Keratinocyte (primary cell): ENCODE results near the gene SIX3. TPM values are rescaled to one million over a fixed set of nuclear protein-coding genes. Genes with fewer than 3 reads are reported as not detected.

ENCODE experiments used
- DNase-seq: peaks from one replicate; pipeline ENCODE4 v3.0.0-alpha.2; 2011; ENCODE audit warnings: low read depth, missing footprints, low spot score
- FAIRE-seq: peaks from 2 replicates; lab custom pipeline; 2011; peaks lifted over from hg19 to GRCh38; lab: Jason Lieb, UNC
- H2AFZ ChIP-seq: 2 replicates; pipeline ENCODE4 v1.6.0; 2012; ENCODE audit warnings: low read length, control low read depth, inconsistent platforms; ENCODE audit not compliant: control insufficient read depth
- H3K27ac ChIP-seq: 2 replicates; pipeline ENCODE4 v1.5.1; 2011; ENCODE audit warnings: low read length; ENCODE audit not compliant: control insufficient read depth, insufficient read depth
- H3K27me3 ChIP-seq: 3 replicates; pipeline ENCODE4 v1.6.0; 2011; ENCODE audit warnings: low read length; ENCODE audit not compliant: control insufficient read depth, insufficient read depth; ENCODE audit errors: extremely low read depth
- H3K36me3 ChIP-seq, 2 experiments: 2 replicates in 1 of 2; 3 replicates in 1 of 2; pipeline ENCODE4 v1.5.1; 2011; ENCODE audit warnings: low read length in 2 of 2, mild to moderate bottlenecking in 1 of 2; ENCODE audit not compliant: control insufficient read depth in 2 of 2, insufficient read depth in 2 of 2; ENCODE audit errors: extremely low read depth in 1 of 2
- H3K4me1 ChIP-seq: 3 replicates; pipeline ENCODE4 v1.5.1; 2011; ENCODE audit warnings: low read length; ENCODE audit not compliant: control insufficient read depth, insufficient read depth; ENCODE audit errors: extremely low read depth
- H3K4me2 ChIP-seq: 3 replicates; pipeline ENCODE4 v1.6.0; 2011; ENCODE audit warnings: low read depth, low read length; ENCODE audit not compliant: control insufficient read depth, insufficient read depth; ENCODE audit errors: extremely low read depth
- H3K4me3 ChIP-seq, 3 experiments: fragments of 200-600 bp in 1 of 3; sonication (generic) in 1 of 3; 2 replicates in 2 of 3; 3 replicates in 1 of 3; pipeline ENCODE4 v1.5.1; 2011 to 2016; ENCODE audit warnings: low read length in 3 of 3, mild to moderate bottlenecking in 3 of 3, control low read depth in 2 of 3, inconsistent platforms in 1 of 3, low read depth in 1 of 3, mixed read lengths in 1 of 3, mixed run types in 1 of 3, moderate library complexity in 1 of 3; ENCODE audit not compliant: control insufficient read depth in 2 of 3, insufficient read depth in 2 of 3; ENCODE audit errors: extremely low read depth in 1 of 3
- H3K79me2 ChIP-seq: 2 replicates; pipeline ENCODE4 v1.6.0; 2012; ENCODE audit warnings: low read length; ENCODE audit not compliant: control insufficient read depth, insufficient read depth
- H3K9ac ChIP-seq: 3 replicates; pipeline ENCODE4 v1.6.0; 2011; ENCODE audit warnings: low read length; ENCODE audit not compliant: control insufficient read depth, insufficient read depth; ENCODE audit errors: extremely low read depth
- H3K9me1 ChIP-seq: 3 replicates; pipeline ENCODE4 v1.6.0; 2011; ENCODE audit warnings: low read length; ENCODE audit not compliant: control insufficient read depth, insufficient read depth; ENCODE audit errors: extremely low read depth
- H3K9me3 ChIP-seq: 2 replicates; pipeline ENCODE4 v1.5.1; 2012; ENCODE audit warnings: low read depth, low read length; ENCODE audit not compliant: control insufficient read depth
- H4K20me1 ChIP-seq: 3 replicates; pipeline ENCODE4 v1.6.0; 2011; ENCODE audit warnings: low read length; ENCODE audit not compliant: control insufficient read depth, insufficient read depth; ENCODE audit errors: extremely low read depth
- EZH2 ChIP-seq: IDR thresholded peaks from one replicate; pipeline ENCODE4 v1.6.1; 2012; ENCODE audit warnings: inconsistent platforms, mild to moderate bottlenecking, low read length, moderate library complexity
- dilution Hi-C: fragments of 300-500 bp; cut with MboI; formaldehyde crosslinking; loops from one replicate; pipeline ENCODE4 v1.7.0; 2020; ENCODE audit warnings: low sequenced_read_pairs; ENCODE audit not compliant: extremely low pct_ligation_motif_present
- polyA plus RNA-seq, 5 experiments: library from polyadenylated mRNA; depleted of rRNA in 3 of 5; stranded (reverse) in 3 of 5; stranded (forward) in 1 of 5; unstranded in 1 of 5; fragments of >200 nt; gene quantifications; 1 replicate in 1 of 5; 2 replicates in 3 of 5; 3 replicates in 1 of 5; pipeline versions ENCODE4 v1.2.1 to v1.2.3, GENCODE V29; 2011 to 2012; ENCODE audit warnings: missing spikeins in 2 of 5, low read depth in 1 of 5, low replicate concordance in 1 of 5
- TF ChIP-seq, protein P1 (sequence below), 3 experiments: IDR thresholded peaks in 1 of 3; conservative IDR thresholded peaks in 1 of 3; optimal IDR thresholded peaks in 1 of 3; 2 replicates in 2 of 3; 3 replicates in 1 of 3; pipeline versions ENCODE3 to v1.5.1; 2011; ENCODE audit warnings: low read length in 3 of 3, mild to moderate bottlenecking in 3 of 3, moderate library complexity in 2 of 3, control low read depth in 1 of 3, inconsistent platforms in 1 of 3; ENCODE audit not compliant: insufficient read depth in 2 of 3; ENCODE audit errors: extremely low read depth in 1 of 3

Gene SIX3
- polyA plus RNA-seq, 1 donor (not counting 4 experiments of a cell fraction or from before 2014, with no cell fraction given): not detected

- DNase-seq: no peak
- H3K36me3 ChIP-seq: no peaks in the 10 kb centered on the region
- no peak overlapping the region for H3K4me3 ChIP-seq
- no peaks in the 10 kb centered on the region for H3K9me1 ChIP-seq
- H3K27ac ChIP-seq: no peak overlapping the region
- no peak for TF ChIP-seq EZH2
- TF ChIP-seq, protein P1, sequence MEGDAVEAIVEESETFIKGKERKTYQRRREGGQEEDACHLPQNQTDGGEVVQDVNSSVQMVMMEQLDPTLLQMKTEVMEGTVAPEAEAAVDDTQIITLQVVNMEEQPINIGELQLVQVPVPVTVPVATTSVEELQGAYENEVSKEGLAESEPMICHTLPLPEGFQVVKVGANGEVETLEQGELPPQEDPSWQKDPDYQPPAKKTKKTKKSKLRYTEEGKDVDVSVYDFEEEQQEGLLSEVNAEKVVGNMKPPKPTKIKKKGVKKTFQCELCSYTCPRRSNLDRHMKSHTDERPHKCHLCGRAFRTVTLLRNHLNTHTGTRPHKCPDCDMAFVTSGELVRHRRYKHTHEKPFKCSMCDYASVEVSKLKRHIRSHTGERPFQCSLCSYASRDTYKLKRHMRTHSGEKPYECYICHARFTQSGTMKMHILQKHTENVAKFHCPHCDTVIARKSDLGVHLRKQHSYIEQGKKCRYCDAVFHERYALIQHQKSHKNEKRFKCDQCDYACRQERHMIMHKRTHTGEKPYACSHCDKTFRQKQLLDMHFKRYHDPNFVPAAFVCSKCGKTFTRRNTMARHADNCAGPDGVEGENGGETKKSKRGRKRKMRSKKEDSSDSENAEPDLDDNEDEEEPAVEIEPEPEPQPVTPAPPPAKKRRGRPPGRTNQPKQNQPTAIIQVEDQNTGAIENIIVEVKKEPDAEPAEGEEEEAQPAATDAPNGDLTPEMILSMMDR (optimal IDR thresholded peaks at IDR 0.05 in 1 of 3, IDR thresholded peaks at IDR 0.05 in 1 of 3, conservative IDR thresholded peaks at IDR 0.05 in 1 of 3; ENCODE audit: extremely low read depth in 1 of 3, insufficient read depth in 2 of 3, low read length in 3 of 3): no peak
- H3K79me2 ChIP-seq: no peaks in the 10 kb centered on the region
- FAIRE-seq: no peak
- peaks cover 6% of the 10 kb centered on the region for H3K4me1 ChIP-seq
- no peak overlapping the region for H3K9ac ChIP-seq
- no peaks in the 10 kb centered on the region for H3K9me3 ChIP-seq
- H2AFZ ChIP-seq: no peak overlapping the region
- H3K4me2 ChIP-seq: no peak overlapping the region
- no peaks in the 10 kb centered on the region for H4K20me1 ChIP-seq
- peaks cover 84% of the 10 kb centered on the region for H3K27me3 ChIP-seq
- dilution Hi-C loops: no loop called here
These were observed 5.0 kb downstream of the SIX3 start for GRCh38 chr2:44946372-44947027.

- FAIRE-seq: no peak
- H3K27me3 ChIP-seq: peaks cover 80% of the 10 kb centered on the region
These were observed 5.5 kb downstream of the SIX3 start for GRCh38 chr2:44947028-44947375.

More at GRCh38 chr2:44947028-44947375, 5.5 kb downstream of the SIX3 start:
- no peak overlapping the region for H3K4me2 ChIP-seq
- no peaks in the 10 kb centered on the region for H3K9me1 ChIP-seq
- peaks cover 3% of the 10 kb centered on the region for H3K4me1 ChIP-seq
- no peak overlapping the region for H2AFZ ChIP-seq
- no peak overlapping the region for H3K27ac ChIP-seq
- H3K9me3 ChIP-seq: no peaks in the 10 kb centered on the region
- dilution Hi-C loops: no loop called here
- no peaks in the 10 kb centered on the region for H3K79me2 ChIP-seq
- H4K20me1 ChIP-seq: no peaks in the 10 kb centered on the region
- DNase-seq: no peak
- no peak overlapping the region for H3K4me3 ChIP-seq
- H3K9ac ChIP-seq: no peak overlapping the region
- H3K36me3 ChIP-seq: no peaks in the 10 kb centered on the region
- TF ChIP-seq, protein P1 (optimal IDR thresholded peaks at IDR 0.05 in 1 of 3, IDR thresholded peaks at IDR 0.05 in 1 of 3, conservative IDR thresholded peaks at IDR 0.05 in 1 of 3; ENCODE audit: extremely low read depth in 1 of 3, insufficient read depth in 2 of 3, low read length in 3 of 3): no peak
- TF ChIP-seq EZH2: no peak
